ENCODE data around the gene AIMP1.

Gene AIMP1

GRCh38 chr4:106347167-106347566 is 30.8 kb downstream of the AIMP1 start:
- peaks cover 11% of the 10 kb centered on the region for H3K36me3 ChIP-seq
- TF ChIP-seq CTCF (IDR thresholded peaks at IDR 0.05; ENCODE audit: low read depth, low read length), result no peak
- H3K27me3 ChIP-seq, result no peaks in the 10 kb centered on the region
- no peaks in the 10 kb centered on the region for H3K9me3 ChIP-seq
- H3K4me1 ChIP-seq, result no peaks in the 10 kb centered on the region
- H3K4me3 ChIP-seq (ENCODE audit: low read depth, low read length), result no peak overlapping the region
- no peak for DNase-seq

GRCh38 chr4:106351016-106351415 is 34.7 kb downstream of the AIMP1 start:
- no peak for TF ChIP-seq CTCF (IDR thresholded peaks at IDR 0.05; ENCODE audit: low read depth, low read length)
- Histone ChIP-seq H3K36me3 (peaks cover 11% of the 10 kb centered on the region), H3K4me1 (no peaks in the 10 kb centered on the region), H3K27me3 (no peaks in the 10 kb centered on the region), H3K4me3 (ENCODE audit: low read depth, low read length) (no peak overlapping the region), H3K9me3 (no peaks in the 10 kb centered on the region)
- DNase-seq, result no peak

GRCh38 chr4:106353786-106354185 is 37.4 kb downstream of the AIMP1 start:
- Histone ChIP-seq H3K4me3 (ENCODE audit: low read depth, low read length) (no peak overlapping the region), H3K4me1 (no peaks in the 10 kb centered on the region), H3K36me3 (0 out of 2 replicates have a peak, but pooled peaks cover 3% of the 10 kb centered on the region), H3K27me3 (no peaks in the 10 kb centered on the region), H3K9me3 (no peaks in the 10 kb centered on the region)
- DNase-seq, result no peak
- no peak for TF ChIP-seq CTCF (IDR thresholded peaks at IDR 0.05; ENCODE audit: low read depth, low read length)

GRCh38 chr4:106355193-106355592 is 38.8 kb downstream of the AIMP1 start:
- no peak for TF ChIP-seq CTCF (IDR thresholded peaks at IDR 0.05; ENCODE audit: low read depth, low read length)
- H3K4me3 ChIP-seq (ENCODE audit: low read depth, low read length), result no peak overlapping the region
- 0 out of 2 replicates have a peak, but pooled peaks cover 3% of the 10 kb centered on the region for H3K36me3 ChIP-seq
- no peaks in the 10 kb centered on the region for H3K27me3 ChIP-seq
- H3K4me1 ChIP-seq, result no peaks in the 10 kb centered on the region
- no peak for DNase-seq
- H3K9me3 ChIP-seq, result no peaks in the 10 kb centered on the region

- no peak for TF ChIP-seq CTCF (IDR thresholded peaks at IDR 0.05; ENCODE audit: low read depth, low read length)
Observed at GRCh38 chr4:106358899-106359298, 42.5 kb downstream of the AIMP1 start.

GRCh38 chr4:106362086-106362825 is 45.9 kb downstream of the AIMP1 start:
- no peaks in the 10 kb centered on the region for H3K27me3 ChIP-seq
- no peak overlapping the region for H3K4me3 ChIP-seq (ENCODE audit: low read depth, low read length)
- DNase-seq, result no peak
- no peak for TF ChIP-seq CTCF (IDR thresholded peaks at IDR 0.05; ENCODE audit: low read depth, low read length)
- no peaks in the 10 kb centered on the region for H3K4me1 ChIP-seq
- no peaks in the 10 kb centered on the region for H3K9me3 ChIP-seq
- no peaks in the 10 kb centered on the region for H3K36me3 ChIP-seq

More at GRCh38 chr4:106358899-106359298, 42.5 kb downstream of the AIMP1 start:
- Histone ChIP-seq H3K27me3 (no peaks in the 10 kb centered on the region), H3K4me3 (ENCODE audit: low read depth, low read length) (no peak overlapping the region), H3K4me1 (no peaks in the 10 kb centered on the region), H3K36me3 (no peaks in the 10 kb centered on the region), H3K9me3 (no peaks in the 10 kb centered on the region)
- DNase-seq, result no peak

Data from BE2C (cell line).